Measurements from ENCODE around the gene SOX6. TPM values are rescaled to one million over a fixed set of nuclear protein-coding genes. Genes with fewer than 3 reads are reported as not detected.

Gene SOX6
- total RNA-seq, 1 experiment from 2014 or later, result not detected

DNA sequence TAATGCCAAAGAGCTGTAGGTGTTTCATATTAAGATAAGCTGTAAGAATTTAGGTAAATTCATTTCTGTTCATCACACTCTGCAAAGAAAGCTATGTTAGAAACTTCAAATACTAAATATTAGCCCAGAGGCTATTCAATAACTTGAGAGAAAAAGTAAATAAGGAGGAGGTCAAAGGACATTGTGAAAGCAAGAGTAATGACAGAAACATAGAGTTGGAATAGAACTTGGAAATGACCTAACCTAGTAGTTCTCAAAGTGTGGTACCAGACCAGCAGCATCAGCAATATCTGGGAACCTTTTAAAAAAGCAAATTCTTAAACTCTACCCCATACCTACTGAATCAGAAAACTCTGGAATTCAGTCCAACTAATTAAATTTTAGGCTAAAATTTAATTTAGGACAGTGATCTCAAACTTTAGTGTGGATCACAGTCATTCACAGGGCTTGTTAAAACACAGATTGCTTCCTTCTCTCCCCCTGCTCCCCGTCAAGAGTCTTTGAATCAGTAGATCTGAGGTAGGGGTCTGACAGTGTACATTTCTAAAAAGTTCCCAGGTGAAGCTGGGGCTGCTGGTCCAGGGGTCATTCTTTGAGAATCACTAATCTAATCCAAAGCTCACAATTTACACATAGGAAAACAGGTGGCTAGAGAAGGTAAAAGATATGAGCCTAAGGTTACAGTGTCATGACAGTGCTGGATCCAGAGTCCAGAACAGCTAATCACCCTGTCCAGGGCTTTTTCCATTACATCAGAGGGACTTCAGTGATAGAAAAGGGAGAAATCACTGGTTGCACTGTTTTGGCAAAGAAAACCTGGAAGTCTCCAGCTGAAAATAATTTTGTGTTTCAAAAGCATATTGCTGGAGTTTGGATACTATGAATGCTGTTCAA, 241.1 kb downstream of the SOX6 start:
- H3K23me2 ChIP-seq (ENCODE audit: insufficient read length, low read depth, low read length, poor library complexity, severe bottlenecking), result no peaks in the 10 kb centered on the region
- no peak overlapping the region for H4K5ac ChIP-seq (ENCODE audit: insufficient read length, low read depth, low read length)
- H3K4me3 Mint-ChIP-seq, result no peak overlapping the region
- no peak overlapping the region for H2BK5ac ChIP-seq (ENCODE audit: insufficient read length, low read length)
- no peak overlapping the region for H3K9ac ChIP-seq (ENCODE audit: extremely low read depth, insufficient read length, low read length)
- no peak overlapping the region for H3K4me2 ChIP-seq (ENCODE audit: insufficient read depth, insufficient read length, low read length)
- no peak overlapping the region for H3K4ac ChIP-seq (ENCODE audit: low read depth, low read length)
- H3K9me3 Mint-ChIP-seq, result no peaks in the 10 kb centered on the region
- peaks cover 2% of the 10 kb centered on the region; the same call in 1 of the 2 replicates for H3K27me3 Mint-ChIP-seq (ENCODE audit: low read depth)
- peaks cover 20 to 33% of the 10 kb centered on the region in 2 experiments for H3K4me1 Mint-ChIP-seq
- no CpG with 5 or more reads among the region's 1 CpG for WGBS (ENCODE audit: extremely low coverage, insufficient read length, low lambda C conversion rate)
- H4K20me1 ChIP-seq (ENCODE audit: control insufficient read depth, insufficient read depth, insufficient read length), result no peaks in the 10 kb centered on the region
- no peak overlapping the region for H2BK120ac ChIP-seq (ENCODE audit: low read depth, low read length, poor library complexity, severe bottlenecking)
- no peaks in the 10 kb centered on the region for H3K79me1 ChIP-seq (ENCODE audit: insufficient read depth, low read depth, low read length, poor library complexity, severe bottlenecking)
- TF ChIP-seq, protein P1, sequence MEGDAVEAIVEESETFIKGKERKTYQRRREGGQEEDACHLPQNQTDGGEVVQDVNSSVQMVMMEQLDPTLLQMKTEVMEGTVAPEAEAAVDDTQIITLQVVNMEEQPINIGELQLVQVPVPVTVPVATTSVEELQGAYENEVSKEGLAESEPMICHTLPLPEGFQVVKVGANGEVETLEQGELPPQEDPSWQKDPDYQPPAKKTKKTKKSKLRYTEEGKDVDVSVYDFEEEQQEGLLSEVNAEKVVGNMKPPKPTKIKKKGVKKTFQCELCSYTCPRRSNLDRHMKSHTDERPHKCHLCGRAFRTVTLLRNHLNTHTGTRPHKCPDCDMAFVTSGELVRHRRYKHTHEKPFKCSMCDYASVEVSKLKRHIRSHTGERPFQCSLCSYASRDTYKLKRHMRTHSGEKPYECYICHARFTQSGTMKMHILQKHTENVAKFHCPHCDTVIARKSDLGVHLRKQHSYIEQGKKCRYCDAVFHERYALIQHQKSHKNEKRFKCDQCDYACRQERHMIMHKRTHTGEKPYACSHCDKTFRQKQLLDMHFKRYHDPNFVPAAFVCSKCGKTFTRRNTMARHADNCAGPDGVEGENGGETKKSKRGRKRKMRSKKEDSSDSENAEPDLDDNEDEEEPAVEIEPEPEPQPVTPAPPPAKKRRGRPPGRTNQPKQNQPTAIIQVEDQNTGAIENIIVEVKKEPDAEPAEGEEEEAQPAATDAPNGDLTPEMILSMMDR (conservative IDR thresholded peaks at IDR 0.05), result no peak
- H3K27ac Mint-ChIP-seq, result no peak overlapping the region
- no peaks in the 10 kb centered on the region for H3K4me1 ChIP-seq (ENCODE audit: insufficient read depth, low read length)
- H2AK5ac ChIP-seq (ENCODE audit: insufficient read length, low read length), result no peak overlapping the region
- H3K56ac ChIP-seq (ENCODE audit: insufficient read length, low read depth, low read length), result no peak overlapping the region
- no peak overlapping the region for H2BK15ac ChIP-seq (ENCODE audit: low read depth, low read length)
- no peak overlapping the region for H3T11ph ChIP-seq (ENCODE audit: low read length)
- no peaks in the 10 kb centered on the region for H3K79me2 ChIP-seq (ENCODE audit: insufficient read depth, low read length)
- H2BK12ac ChIP-seq (ENCODE audit: insufficient read length, low read depth, low read length), result no peak overlapping the region
- no peak overlapping the region for H3K18ac ChIP-seq (ENCODE audit: insufficient read length, low read depth, low read length)
- H4K91ac ChIP-seq (ENCODE audit: insufficient read length, low read depth, low read length), result no peak overlapping the region
- H3K36me3 Mint-ChIP-seq (ENCODE audit: insufficient read depth in 1 of 3, low read depth in 3 of 3), result no peaks in the 10 kb centered on the region
- no peak overlapping the region for H4K8ac ChIP-seq (replicated peaks; ENCODE audit: insufficient read length, low read depth, low read length)
- no peak for DNase-seq
- no peak overlapping the region for H2AFZ ChIP-seq (ENCODE audit: low read length)
- H2BK20ac ChIP-seq (ENCODE audit: low read depth, low read length, poor library complexity, severe bottlenecking), result no peak overlapping the region
- H3K9me3 ChIP-seq (ENCODE audit: control insufficient read depth, low read depth, low read length), result no peaks in the 10 kb centered on the region
- H3K27me3 ChIP-seq (ENCODE audit: insufficient read depth, low read length), result no peaks in the 10 kb centered on the region
- H3K14ac ChIP-seq (ENCODE audit: insufficient read depth, low read length), result no peak overlapping the region
- H3K27ac ChIP-seq (ENCODE audit: insufficient read length, low read depth, low read length), result no peak overlapping the region
- no peak overlapping the region for H3K23ac ChIP-seq (ENCODE audit: insufficient read length, low read depth, low read length)
